Keratinocyte (primary cell): Measurements from ENCODE around the gene PP2D1. TPM values are rescaled to one million over a fixed set of nuclear protein-coding genes. Genes with fewer than 3 reads are reported as not detected.

Experiments
- DNase-seq: peaks from one replicate; pipeline ENCODE4 v3.0.0-alpha.2; 2011; ENCODE audit warnings: low read depth, missing footprints, low spot score
- FAIRE-seq: peaks from 2 replicates; lab custom pipeline; 2011; peaks lifted over from hg19 to GRCh38; lab: Jason Lieb, UNC
- H2AFZ ChIP-seq: 2 replicates; pipeline ENCODE4 v1.6.0; 2012; ENCODE audit warnings: low read length, control low read depth, inconsistent platforms; ENCODE audit not compliant: control insufficient read depth
- H3K27ac ChIP-seq: 2 replicates; pipeline ENCODE4 v1.5.1; 2011; ENCODE audit warnings: low read length; ENCODE audit not compliant: control insufficient read depth, insufficient read depth
- H3K27me3 ChIP-seq: 3 replicates; pipeline ENCODE4 v1.6.0; 2011; ENCODE audit warnings: low read length; ENCODE audit not compliant: control insufficient read depth, insufficient read depth; ENCODE audit errors: extremely low read depth
- H3K36me3 ChIP-seq, 2 experiments: 2 replicates in 1 of 2; 3 replicates in 1 of 2; pipeline ENCODE4 v1.5.1; 2011; ENCODE audit warnings: low read length in 2 of 2, mild to moderate bottlenecking in 1 of 2; ENCODE audit not compliant: control insufficient read depth in 2 of 2, insufficient read depth in 2 of 2; ENCODE audit errors: extremely low read depth in 1 of 2
- H3K4me1 ChIP-seq: 3 replicates; pipeline ENCODE4 v1.5.1; 2011; ENCODE audit warnings: low read length; ENCODE audit not compliant: control insufficient read depth, insufficient read depth; ENCODE audit errors: extremely low read depth
- H3K4me2 ChIP-seq: 3 replicates; pipeline ENCODE4 v1.6.0; 2011; ENCODE audit warnings: low read depth, low read length; ENCODE audit not compliant: control insufficient read depth, insufficient read depth; ENCODE audit errors: extremely low read depth
- H3K4me3 ChIP-seq, 3 experiments: fragments of 200-600 bp in 1 of 3; sonication (generic) in 1 of 3; 2 replicates in 2 of 3; 3 replicates in 1 of 3; pipeline ENCODE4 v1.5.1; 2011 to 2016; ENCODE audit warnings: low read length in 3 of 3, mild to moderate bottlenecking in 3 of 3, control low read depth in 2 of 3, inconsistent platforms in 1 of 3, low read depth in 1 of 3, mixed read lengths in 1 of 3, mixed run types in 1 of 3, moderate library complexity in 1 of 3; ENCODE audit not compliant: control insufficient read depth in 2 of 3, insufficient read depth in 2 of 3; ENCODE audit errors: extremely low read depth in 1 of 3
- H3K79me2 ChIP-seq: 2 replicates; pipeline ENCODE4 v1.6.0; 2012; ENCODE audit warnings: low read length; ENCODE audit not compliant: control insufficient read depth, insufficient read depth
- H3K9ac ChIP-seq: 3 replicates; pipeline ENCODE4 v1.6.0; 2011; ENCODE audit warnings: low read length; ENCODE audit not compliant: control insufficient read depth, insufficient read depth; ENCODE audit errors: extremely low read depth
- H3K9me1 ChIP-seq: 3 replicates; pipeline ENCODE4 v1.6.0; 2011; ENCODE audit warnings: low read length; ENCODE audit not compliant: control insufficient read depth, insufficient read depth; ENCODE audit errors: extremely low read depth
- H3K9me3 ChIP-seq: 2 replicates; pipeline ENCODE4 v1.5.1; 2012; ENCODE audit warnings: low read depth, low read length; ENCODE audit not compliant: control insufficient read depth
- H4K20me1 ChIP-seq: 3 replicates; pipeline ENCODE4 v1.6.0; 2011; ENCODE audit warnings: low read length; ENCODE audit not compliant: control insufficient read depth, insufficient read depth; ENCODE audit errors: extremely low read depth
- CTCF ChIP-seq, 3 experiments: IDR thresholded peaks in 1 of 3; conservative IDR thresholded peaks in 1 of 3; optimal IDR thresholded peaks in 1 of 3; 2 replicates in 2 of 3; 3 replicates in 1 of 3; pipeline versions ENCODE3 to v1.5.1; 2011; ENCODE audit warnings: low read length in 3 of 3, mild to moderate bottlenecking in 3 of 3, moderate library complexity in 2 of 3, control low read depth in 1 of 3, inconsistent platforms in 1 of 3; ENCODE audit not compliant: insufficient read depth in 2 of 3; ENCODE audit errors: extremely low read depth in 1 of 3
- EZH2 ChIP-seq: IDR thresholded peaks from one replicate; pipeline ENCODE4 v1.6.1; 2012; ENCODE audit warnings: inconsistent platforms, mild to moderate bottlenecking, low read length, moderate library complexity
- dilution Hi-C: fragments of 300-500 bp; cut with MboI; formaldehyde crosslinking; loops from one replicate; pipeline ENCODE4 v1.7.0; 2020; ENCODE audit warnings: low sequenced_read_pairs; ENCODE audit not compliant: extremely low pct_ligation_motif_present
- polyA plus RNA-seq, 5 experiments: library from polyadenylated mRNA; depleted of rRNA in 3 of 5; stranded (reverse) in 3 of 5; stranded (forward) in 1 of 5; unstranded in 1 of 5; fragments of >200 nt; gene quantifications; 1 replicate in 1 of 5; 2 replicates in 3 of 5; 3 replicates in 1 of 5; pipeline versions ENCODE4 v1.2.1 to v1.2.3, GENCODE V29; 2011 to 2012; ENCODE audit warnings: missing spikeins in 2 of 5, low read depth in 1 of 5, low replicate concordance in 1 of 5

Gene PP2D1
- polyA plus RNA-seq, 1 donor (not counting 4 experiments of a cell fraction or from before 2014, with no cell fraction given): not detected

GRCh38 chr3:20055020-20055775 is 43.1 kb upstream of the PP2D1 start:
- Histone ChIP-seq H3K4me2 (peak overlapping the region; percentile 35), H3K4me1 (peaks cover 45% of the 10 kb centered on the region)
- no peak for TF ChIP-seq EZH2
- TF ChIP-seq CTCF (optimal IDR thresholded peaks at IDR 0.05 in 1 of 3, IDR thresholded peaks at IDR 0.05 in 1 of 3, conservative IDR thresholded peaks at IDR 0.05 in 1 of 3; ENCODE audit: extremely low read depth in 1 of 3, insufficient read depth in 2 of 3, low read length in 3 of 3): no peak

GRCh38 chr3:20054549-20054987 is 42.5 kb upstream of the PP2D1 start:
- Histone ChIP-seq H3K27me3 (no peaks in the 10 kb centered on the region), H3K4me1 (peaks cover 45% of the 10 kb centered on the region), H3K9ac (peak overlapping the region; percentile 11), H3K36me3 (no peaks in the 10 kb centered on the region), H3K4me3 (no peak overlapping the region), H4K20me1 (no peaks in the 10 kb centered on the region), H3K79me2 (no peaks in the 10 kb centered on the region), H3K27ac (peak overlapping the region; percentile 61), H3K9me3 (no peaks in the 10 kb centered on the region), H2AFZ (no peak overlapping the region), H3K9me1 (no peaks in the 10 kb centered on the region), H3K4me2 (peak overlapping the region; percentile 35)
- FAIRE-seq (peak; percentile 98), DNase-seq (peak; percentile 100)
- dilution Hi-C loops: no loop called here
- TF ChIP-seq CTCF (optimal IDR thresholded peaks at IDR 0.05 in 1 of 3, IDR thresholded peaks at IDR 0.05 in 1 of 3, conservative IDR thresholded peaks at IDR 0.05 in 1 of 3; ENCODE audit: extremely low read depth in 1 of 3, insufficient read depth in 2 of 3, low read length in 3 of 3): no peak

More at GRCh38 chr3:20055020-20055775, 43.1 kb upstream of the PP2D1 start:
- Histone ChIP-seq H2AFZ (no peak overlapping the region), H3K27me3 (no peaks in the 10 kb centered on the region), H3K36me3 (no peaks in the 10 kb centered on the region), H3K9ac (peak overlapping the region; percentile 11), H3K27ac (peak overlapping the region; percentile 61), H3K79me2 (no peaks in the 10 kb centered on the region), H4K20me1 (no peaks in the 10 kb centered on the region), H3K9me3 (no peaks in the 10 kb centered on the region), H3K9me1 (no peaks in the 10 kb centered on the region), H3K4me3 (no peak overlapping the region)
- DNase-seq (no peak), FAIRE-seq (no peak)
- dilution Hi-C loops: no loop called here
